ENCODE measurements around the gene MFAP1.
A peak's percentile ranks its signal among the peaks of the same experiment; 100 is the strongest.
"Not testable (repeated sequence)": the region's sequence is repeated elsewhere in the genome, so short reads cannot be mapped to it uniquely, and the experiment has no call there.

Gene MFAP1

GRCh38 chr15:43824302-43825246, at the start of gene MFAP1:
Gene MFAP1, minus strand, starts transcription at chr15:43824690. Its CDS starts 121 bp downstream, at chr15:43824569.
- DNase-seq (ENCODE audit: low read depth): peak; percentile 88

- no peak for DNase-seq (ENCODE audit: low read depth)
Measured at GRCh38 chr15:43873651-43874050, 49.2 kb upstream of the MFAP1 start.

- no peak for DNase-seq (ENCODE audit: low read depth)
Measured at GRCh38 chr15:43872416-43873020, 48.0 kb upstream of the MFAP1 start.

- no peak for DNase-seq (ENCODE audit: low read depth)
Measured at GRCh38 chr15:43871835-43872234, 47.3 kb upstream of the MFAP1 start.

- DNase-seq (ENCODE audit: low read depth): no peak
Measured at GRCh38 chr15:43868406-43868805, 43.9 kb upstream of the MFAP1 start.

- no peak for DNase-seq (ENCODE audit: low read depth)
Measured at GRCh38 chr15:43867096-43867495, 42.6 kb upstream of the MFAP1 start.

- DNase-seq (ENCODE audit: low read depth): not testable (repeated sequence)
Measured at GRCh38 chr15:43866636-43867035, 42.1 kb upstream of the MFAP1 start.

- no peak for DNase-seq (ENCODE audit: low read depth)
Measured at GRCh38 chr15:43859546-43859945, 35.1 kb upstream of the MFAP1 start.

- no peak for DNase-seq (ENCODE audit: low read depth)
Measured at GRCh38 chr15:43854801-43855200, 30.3 kb upstream of the MFAP1 start.

GRCh38 chr15:43852607-43853006, 28.1 kb upstream of the MFAP1 start:
- DNase-seq (ENCODE audit: low read depth): no peak

- no peak for DNase-seq (ENCODE audit: low read depth)
Measured at GRCh38 chr15:43851251-43851650, 26.8 kb upstream of the MFAP1 start.

- no peak for DNase-seq (ENCODE audit: low read depth)
Measured at GRCh38 chr15:43845421-43845820, 20.9 kb upstream of the MFAP1 start.

GRCh38 chr15:43832485-43832884, 8.0 kb upstream of the MFAP1 start:
- DNase-seq (ENCODE audit: low read depth): not testable (repeated sequence)

- DNase-seq (ENCODE audit: low read depth): not testable (repeated sequence)
Measured at GRCh38 chr15:43831519-43832052, 7.1 kb upstream of the MFAP1 start.

- not testable (repeated sequence) for DNase-seq (ENCODE audit: low read depth)
Measured at GRCh38 chr15:43830691-43831275, 6.3 kb upstream of the MFAP1 start.

- not testable (repeated sequence) for DNase-seq (ENCODE audit: low read depth)
Measured at GRCh38 chr15:43829951-43830540, 5.6 kb upstream of the MFAP1 start.

GRCh38 chr15:43828061-43828657, 3.7 kb upstream of the MFAP1 start:
- peak; percentile 26 for DNase-seq (ENCODE audit: low read depth)

GRCh38 chr15:43826508-43827341, 2.2 kb upstream of the MFAP1 start, which contains the start of gene WDR76:
Gene WDR76, plus strand, starts transcription at chr15:43827002. Its CDS starts 31 bp downstream, at chr15:43827033.
- DNase-seq (ENCODE audit: low read depth): peak; percentile 75

GRCh38 chr15:43826029-43826507, 1.6 kb upstream of the MFAP1 start:
- DNase-seq (ENCODE audit: low read depth): no peak

GRCh38 chr15:43825305-43825704, 815 bp upstream of the MFAP1 start:
- DNase-seq (ENCODE audit: low read depth): not testable (repeated sequence)

GRCh38 chr15:43821505-43821904, 3.0 kb downstream of the MFAP1 start:
- no peak for DNase-seq (ENCODE audit: low read depth)

Measured in activated T-cell treated with anti-CD3 and anti-CD28 coated beads for 24 hours (primary cell).